ENCODE measurements around the gene USP37.
A peak's percentile ranks its signal among the peaks of the same experiment; 100 is the strongest.

Gene USP37

GRCh38 chr2:218444692-218445357 lies 123.3 kb downstream of the USP37 start:
- Mint-ChIP-seq H3K4me3 (no peak overlapping the region), H3K4me1 (no peaks in the 10 kb centered on the region), H3K27me3 (ENCODE audit: low read depth, poor library complexity) (peaks cover 7% of the 10 kb centered on the region), H3K36me3 (ENCODE audit: low read depth) (peaks cover 18% of the 10 kb centered on the region), H3K9me3 (no peaks in the 10 kb centered on the region), H3K27ac (no peak overlapping the region)
- TF ChIP-seq, protein P1, sequence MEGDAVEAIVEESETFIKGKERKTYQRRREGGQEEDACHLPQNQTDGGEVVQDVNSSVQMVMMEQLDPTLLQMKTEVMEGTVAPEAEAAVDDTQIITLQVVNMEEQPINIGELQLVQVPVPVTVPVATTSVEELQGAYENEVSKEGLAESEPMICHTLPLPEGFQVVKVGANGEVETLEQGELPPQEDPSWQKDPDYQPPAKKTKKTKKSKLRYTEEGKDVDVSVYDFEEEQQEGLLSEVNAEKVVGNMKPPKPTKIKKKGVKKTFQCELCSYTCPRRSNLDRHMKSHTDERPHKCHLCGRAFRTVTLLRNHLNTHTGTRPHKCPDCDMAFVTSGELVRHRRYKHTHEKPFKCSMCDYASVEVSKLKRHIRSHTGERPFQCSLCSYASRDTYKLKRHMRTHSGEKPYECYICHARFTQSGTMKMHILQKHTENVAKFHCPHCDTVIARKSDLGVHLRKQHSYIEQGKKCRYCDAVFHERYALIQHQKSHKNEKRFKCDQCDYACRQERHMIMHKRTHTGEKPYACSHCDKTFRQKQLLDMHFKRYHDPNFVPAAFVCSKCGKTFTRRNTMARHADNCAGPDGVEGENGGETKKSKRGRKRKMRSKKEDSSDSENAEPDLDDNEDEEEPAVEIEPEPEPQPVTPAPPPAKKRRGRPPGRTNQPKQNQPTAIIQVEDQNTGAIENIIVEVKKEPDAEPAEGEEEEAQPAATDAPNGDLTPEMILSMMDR (IDR thresholded peaks at IDR 0.05) = no peak
- no peak for DNase-seq

DNA sequence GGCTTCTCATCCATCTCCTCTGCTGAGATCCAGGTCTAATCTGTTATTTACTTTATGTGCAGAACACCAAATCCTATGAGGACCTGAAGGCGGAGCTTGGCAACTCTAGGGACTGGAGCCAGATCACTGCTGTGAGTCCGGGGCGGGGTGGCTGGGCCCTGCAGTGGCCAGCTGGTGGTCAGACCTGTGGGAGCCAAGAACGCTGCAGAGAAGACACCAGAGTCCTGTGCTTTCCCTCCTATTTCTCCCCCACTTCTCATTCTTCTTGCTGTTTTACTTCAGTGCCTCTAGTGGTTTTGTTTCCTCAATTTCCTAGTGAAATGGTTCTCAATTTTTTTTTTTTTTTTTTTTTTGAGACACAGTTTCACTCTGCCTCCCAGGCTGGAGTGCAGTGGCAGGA lies 129.6 kb downstream of the USP37 start:
- Mint-ChIP-seq H3K36me3 (ENCODE audit: low read depth) (no peaks in the 10 kb centered on the region), H3K4me1 (peaks cover 5% of the 10 kb centered on the region), H3K27ac (peak overlapping the region; percentile 8), H3K9me3 (no peaks in the 10 kb centered on the region), H3K27me3 (ENCODE audit: low read depth, poor library complexity) (peaks cover 12% of the 10 kb centered on the region), H3K4me3 (no peak overlapping the region)
- no peak for DNase-seq
- TF ChIP-seq, protein P1 (IDR thresholded peaks at IDR 0.05) = no peak

DNA sequence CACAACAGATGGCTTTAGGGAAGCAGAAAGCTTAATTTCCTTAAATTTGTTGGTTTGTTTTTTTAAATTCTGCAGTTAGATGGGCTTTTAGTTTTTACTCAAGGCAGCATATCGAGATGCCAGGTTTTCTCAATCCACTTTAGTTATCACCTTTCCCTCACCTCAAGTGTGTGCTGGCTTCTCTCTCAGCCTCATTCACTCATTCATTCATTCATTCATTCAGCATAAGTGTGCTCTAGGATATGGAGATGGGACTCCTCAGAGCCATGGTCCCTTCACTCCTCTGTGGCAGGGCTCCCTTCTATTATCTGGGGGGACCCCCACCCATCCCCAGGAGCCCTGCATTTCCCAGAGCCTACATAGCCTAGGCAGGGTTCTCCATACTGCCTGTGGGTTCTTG lies 130.2 kb downstream of the USP37 start:
- no peak overlapping the region for H3K4me3 Mint-ChIP-seq
- H3K27ac Mint-ChIP-seq = no peak overlapping the region
- peaks cover 9% of the 10 kb centered on the region for H3K27me3 Mint-ChIP-seq (ENCODE audit: low read depth, poor library complexity)
- H3K9me3 Mint-ChIP-seq = no peaks in the 10 kb centered on the region
- DNase-seq = no peak
- TF ChIP-seq, protein P1 (IDR thresholded peaks at IDR 0.05) = no peak
- H3K36me3 Mint-ChIP-seq (ENCODE audit: low read depth) = no peaks in the 10 kb centered on the region
- peaks cover 5% of the 10 kb centered on the region for H3K4me1 Mint-ChIP-seq

DNA sequence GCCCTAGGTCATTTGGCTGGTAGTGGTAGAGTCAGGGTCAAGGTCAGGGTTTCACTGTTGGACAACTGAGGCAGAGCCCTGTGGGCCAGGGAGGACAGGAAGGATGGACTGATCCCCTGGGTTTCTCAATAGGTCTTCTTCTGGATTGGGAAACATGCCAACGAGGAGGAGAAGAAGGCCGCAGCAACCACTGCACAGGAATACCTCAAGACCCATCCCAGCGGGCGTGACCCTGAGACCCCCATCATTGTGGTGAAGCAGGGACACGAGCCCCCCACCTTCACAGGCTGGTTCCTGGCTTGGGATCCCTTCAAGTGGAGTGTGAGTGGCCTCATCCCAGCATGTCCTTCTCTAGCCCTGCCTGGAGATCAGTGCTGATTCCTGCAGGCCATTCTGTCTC lies 131.2 kb downstream of the USP37 start:
- H3K36me3 Mint-ChIP-seq (ENCODE audit: low read depth) = no peaks in the 10 kb centered on the region
- H3K27me3 Mint-ChIP-seq (ENCODE audit: low read depth, poor library complexity) = peaks cover 11% of the 10 kb centered on the region
- H3K4me3 Mint-ChIP-seq = no peak overlapping the region
- H3K4me1 Mint-ChIP-seq = peaks cover 5% of the 10 kb centered on the region
- H3K27ac Mint-ChIP-seq = no peak overlapping the region
- no peaks in the 10 kb centered on the region for H3K9me3 Mint-ChIP-seq
- no peak for DNase-seq
- TF ChIP-seq, protein P1 (IDR thresholded peaks at IDR 0.05) = no peak

GRCh38 chr2:218435003-218435982 lies 132.9 kb downstream of the USP37 start:
- TF ChIP-seq, protein P1 (IDR thresholded peaks at IDR 0.05) = no peak
- no peak for DNase-seq
- Mint-ChIP-seq H3K36me3 (ENCODE audit: low read depth) (no peaks in the 10 kb centered on the region), H3K27me3 (ENCODE audit: low read depth, poor library complexity) (peaks cover 20% of the 10 kb centered on the region), H3K4me3 (no peak overlapping the region), H3K27ac (no peak overlapping the region), H3K9me3 (no peaks in the 10 kb centered on the region), H3K4me1 (peaks cover 5% of the 10 kb centered on the region)
